Measurements from ENCODE around the gene CELSR1.

The CELSR1 gene

GRCh38 chr22:46381142-46381541 is 156.3 kb downstream of the CELSR1 start:
- Histone ChIP-seq H3K4me1 (ENCODE audit: control insufficient read depth, insufficient read depth, low read length) (peaks cover 13% of the 10 kb centered on the region), H3K4me3 (ENCODE audit: low read length) (no peak overlapping the region), H3K27me3 (ENCODE audit: control insufficient read depth, insufficient read depth, low read length) (no peaks in the 10 kb centered on the region), H3K9me3 (ENCODE audit: control insufficient read depth, insufficient read depth, low read length) (no peaks in the 10 kb centered on the region), H3K36me3 (ENCODE audit: control insufficient read depth, insufficient read depth, low read length) (no peaks in the 10 kb centered on the region), H3K27ac (ENCODE audit: low read length) (no peak overlapping the region)
- WGBS (ENCODE audit: insufficient coverage, insufficient read length) = no CpG with 5 or more reads among the region's 5 CpGs
- no peak for DNase-seq (ENCODE audit: low read depth, low spot score)

- H3K9me3 ChIP-seq (ENCODE audit: control insufficient read depth, insufficient read depth, low read length) = no peaks in the 10 kb centered on the region
- no CpG with 5 or more reads among the region's 17 CpGs for WGBS (ENCODE audit: insufficient coverage, insufficient read length)
- H3K4me1 ChIP-seq (ENCODE audit: control insufficient read depth, insufficient read depth, low read length) = peaks cover 13% of the 10 kb centered on the region
These were observed 156.8 kb downstream of the CELSR1 start for GRCh38 chr22:46380581-46380980.

GRCh38 chr22:46380069-46380468 is 157.4 kb downstream of the CELSR1 start:
- Histone ChIP-seq H3K4me3 (ENCODE audit: low read length) (no peak overlapping the region), H3K27ac (ENCODE audit: low read length) (no peak overlapping the region), H3K36me3 (ENCODE audit: control insufficient read depth, insufficient read depth, low read length) (no peaks in the 10 kb centered on the region), H3K4me1 (ENCODE audit: control insufficient read depth, insufficient read depth, low read length) (peaks cover 13% of the 10 kb centered on the region), H3K9me3 (ENCODE audit: control insufficient read depth, insufficient read depth, low read length) (no peaks in the 10 kb centered on the region), H3K27me3 (ENCODE audit: control insufficient read depth, insufficient read depth, low read length) (no peaks in the 10 kb centered on the region)
- no CpG with 5 or more reads among the region's 19 CpGs for WGBS (ENCODE audit: insufficient coverage, insufficient read length)
- DNase-seq (ENCODE audit: low read depth, low spot score) = no peak

More at GRCh38 chr22:46380581-46380980, 156.8 kb downstream of the CELSR1 start:
- no peak for DNase-seq (ENCODE audit: low read depth, low spot score)
- Histone ChIP-seq H3K4me3 (ENCODE audit: low read length) (no peak overlapping the region), H3K27ac (ENCODE audit: low read length) (no peak overlapping the region), H3K27me3 (ENCODE audit: control insufficient read depth, insufficient read depth, low read length) (no peaks in the 10 kb centered on the region), H3K36me3 (ENCODE audit: control insufficient read depth, insufficient read depth, low read length) (no peaks in the 10 kb centered on the region)

GRCh38 chr22:46379066-46379930 is 158.1 kb downstream of the CELSR1 start:
- Histone ChIP-seq H3K4me1 (ENCODE audit: control insufficient read depth, insufficient read depth, low read length) (peaks cover 13% of the 10 kb centered on the region), H3K27ac (ENCODE audit: low read length) (no peak overlapping the region), H3K36me3 (ENCODE audit: control insufficient read depth, insufficient read depth, low read length) (no peaks in the 10 kb centered on the region), H3K9me3 (ENCODE audit: control insufficient read depth, insufficient read depth, low read length) (no peaks in the 10 kb centered on the region), H3K27me3 (ENCODE audit: control insufficient read depth, insufficient read depth, low read length) (no peaks in the 10 kb centered on the region), H3K4me3 (ENCODE audit: low read length) (no peak overlapping the region)
- no CpG with 5 or more reads among the region's 29 CpGs for WGBS (ENCODE audit: insufficient coverage, insufficient read length)
- DNase-seq (ENCODE audit: low read depth, low spot score) = no peak

GRCh38 chr22:46378426-46379065 is 158.9 kb downstream of the CELSR1 start:
- WGBS (ENCODE audit: insufficient coverage, insufficient read length) = no CpG with 5 or more reads among the region's 22 CpGs
- Histone ChIP-seq H3K27ac (ENCODE audit: low read length) (no peak overlapping the region), H3K36me3 (ENCODE audit: control insufficient read depth, insufficient read depth, low read length) (no peaks in the 10 kb centered on the region), H3K4me3 (ENCODE audit: low read length) (no peak overlapping the region), H3K4me1 (ENCODE audit: control insufficient read depth, insufficient read depth, low read length) (peaks cover 13% of the 10 kb centered on the region), H3K9me3 (ENCODE audit: control insufficient read depth, insufficient read depth, low read length) (no peaks in the 10 kb centered on the region), H3K27me3 (ENCODE audit: control insufficient read depth, insufficient read depth, low read length) (no peaks in the 10 kb centered on the region)
- no peak for DNase-seq (ENCODE audit: low read depth, low spot score)

GRCh38 chr22:46377525-46378425 is 159.6 kb downstream of the CELSR1 start:
- Histone ChIP-seq H3K4me3 (ENCODE audit: low read length) (no peak overlapping the region), H3K9me3 (ENCODE audit: control insufficient read depth, insufficient read depth, low read length) (no peaks in the 10 kb centered on the region), H3K4me1 (ENCODE audit: control insufficient read depth, insufficient read depth, low read length) (peaks cover 13% of the 10 kb centered on the region), H3K36me3 (ENCODE audit: control insufficient read depth, insufficient read depth, low read length) (no peaks in the 10 kb centered on the region), H3K27me3 (ENCODE audit: control insufficient read depth, insufficient read depth, low read length) (no peaks in the 10 kb centered on the region), H3K27ac (ENCODE audit: low read length) (no peak overlapping the region)
- no peak for DNase-seq (ENCODE audit: low read depth, low spot score)
- no CpG with 5 or more reads among the region's 27 CpGs for WGBS (ENCODE audit: insufficient coverage, insufficient read length)

- Histone ChIP-seq H3K9me3 (ENCODE audit: control insufficient read depth, insufficient read depth, low read length) (no peaks in the 10 kb centered on the region), H3K4me1 (ENCODE audit: control insufficient read depth, insufficient read depth, low read length) (peaks cover 13% of the 10 kb centered on the region), H3K36me3 (ENCODE audit: control insufficient read depth, insufficient read depth, low read length) (no peaks in the 10 kb centered on the region), H3K27me3 (ENCODE audit: control insufficient read depth, insufficient read depth, low read length) (no peaks in the 10 kb centered on the region), H3K27ac (ENCODE audit: low read length) (no peak overlapping the region), H3K4me3 (ENCODE audit: low read length) (no peak overlapping the region)
- DNase-seq (ENCODE audit: low read depth, low spot score) = no peak
- no CpG with 5 or more reads among the region's 19 CpGs for WGBS (ENCODE audit: insufficient coverage, insufficient read length)
These were observed 160.4 kb downstream of the CELSR1 start for GRCh38 chr22:46376908-46377524.

- WGBS (ENCODE audit: insufficient coverage, insufficient read length) = no CpG with 5 or more reads among the region's 3 CpGs
- H3K4me1 ChIP-seq (ENCODE audit: control insufficient read depth, insufficient read depth, low read length) = peaks cover 13% of the 10 kb centered on the region
- H3K27ac ChIP-seq (ENCODE audit: low read length) = no peak overlapping the region
- no peak for DNase-seq (ENCODE audit: low read depth, low spot score)
- H3K9me3 ChIP-seq (ENCODE audit: control insufficient read depth, insufficient read depth, low read length) = no peaks in the 10 kb centered on the region
- H3K27me3 ChIP-seq (ENCODE audit: control insufficient read depth, insufficient read depth, low read length) = no peaks in the 10 kb centered on the region
- no peaks in the 10 kb centered on the region for H3K36me3 ChIP-seq (ENCODE audit: control insufficient read depth, insufficient read depth, low read length)
- no peak overlapping the region for H3K4me3 ChIP-seq (ENCODE audit: low read length)
These were observed 161.3 kb downstream of the CELSR1 start for GRCh38 chr22:46376111-46376510.

GRCh38 chr22:46374663-46375474 is 162.6 kb downstream of the CELSR1 start:
- H3K36me3 ChIP-seq (ENCODE audit: control insufficient read depth, insufficient read depth, low read length) = no peaks in the 10 kb centered on the region; the same call in 1 of the 2 replicates
- no peaks in the 10 kb centered on the region for H3K9me3 ChIP-seq (ENCODE audit: control insufficient read depth, insufficient read depth, low read length)
- H3K27ac ChIP-seq (ENCODE audit: low read length) = no peak overlapping the region
- H3K4me1 ChIP-seq (ENCODE audit: control insufficient read depth, insufficient read depth, low read length) = peaks cover 13% of the 10 kb centered on the region
- no CpG with 5 or more reads among the region's 38 CpGs for WGBS (ENCODE audit: insufficient coverage, insufficient read length)
- H3K27me3 ChIP-seq (ENCODE audit: control insufficient read depth, insufficient read depth, low read length) = no peaks in the 10 kb centered on the region
- no peak overlapping the region for H3K4me3 ChIP-seq (ENCODE audit: low read length)
- DNase-seq (ENCODE audit: low read depth, low spot score) = no peak
